HEK293 (cell line): Measurements from ENCODE around the gene TTLL9.
A peak's percentile ranks its signal among the peaks of the same experiment; 100 is the strongest.

Source experiments
- CTCF ChIA-PET: fragments of 350-600 bp; formaldehyde crosslinking; extraction: SDS; loops from one replicate; lab custom pipeline; 2021; ENCODE audit warnings: antibody characterized with exemption; lab: Yijun Ruan, JAX
- POLR2A ChIA-PET: fragments of 300-600 bp; formaldehyde crosslinking; extraction: SDS; loops from one replicate; lab custom pipeline; 2020; ENCODE audit warnings: antibody characterized with exemption, inconsistent platforms; lab: Yijun Ruan, JAX
- H3K27ac ChIP-seq: fragments of 200-500 bp; sonication (Bioruptor generic); 2 replicates; pipeline ENCODE4 v1.5.1; 2014; ENCODE audit warnings: low read depth, low read length, control low read depth, inconsistent platforms; ENCODE audit errors: extremely low read depth
- H3K36me3 ChIP-seq, 2 experiments: fragments of 200-500 bp in 1 of 2; sonication (Bioruptor generic) in 1 of 2; 1 replicate in 1 of 2; 2 replicates in 1 of 2; pipeline ENCODE4 v1.5.1; 2014 to 2017; ENCODE audit warnings: inconsistent platforms in 2 of 2, low read length in 2 of 2; ENCODE audit not compliant: control insufficient read depth in 2 of 2, insufficient read depth in 1 of 2
- H3K4me1 ChIP-seq: fragments of 200-500 bp; sonication (Bioruptor generic); 2 replicates; pipeline ENCODE4 v1.5.1; 2014; ENCODE audit warnings: mild to moderate bottlenecking, low read length, inconsistent platforms; ENCODE audit not compliant: control insufficient read depth, insufficient read depth
- H3K4me3 ChIP-seq: 2 replicates; pipeline ENCODE4 v1.5.1; 2011; ENCODE audit warnings: low read depth, mild to moderate bottlenecking, control low read depth, low read length, moderate library complexity
- H3K9me3 ChIP-seq: fragments of 200-500 bp; sonication (Bioruptor generic); 2 replicates; pipeline ENCODE4 v1.5.1; 2014; ENCODE audit warnings: low read depth, low read length, inconsistent platforms; ENCODE audit not compliant: control insufficient read depth, insufficient read depth
- FEZF1 ChIP-seq: fragments of 450-650 bp; formaldehyde crosslinking; IDR thresholded peaks from 2 replicates; pipeline ENCODE4 v1.5.1; 2016; ENCODE audit warnings: missing biosample characterization, missing genetic modification characterization
- GLIS2 ChIP-seq: fragments of 450-650 bp; formaldehyde crosslinking; IDR thresholded peaks from 2 replicates; pipeline ENCODE4 v1.5.1; 2016; ENCODE audit warnings: missing biosample characterization, missing genetic modification characterization
- KLF10 ChIP-seq: fragments of 450-650 bp; IDR thresholded peaks from 2 replicates; pipeline ENCODE4 v1.5.1; 2018; ENCODE audit warnings: missing biosample characterization, mild to moderate bottlenecking, missing genetic modification characterization
- KLF16 ChIP-seq: fragments of 450-650 bp; formaldehyde crosslinking; IDR thresholded peaks from 2 replicates; pipeline ENCODE4 v1.5.1; 2017; ENCODE audit warnings: missing biosample characterization, missing genetic modification characterization
- PRDM10 ChIP-seq: fragments of 450-650 bp; formaldehyde crosslinking; IDR thresholded peaks from 2 replicates; pipeline ENCODE4 v1.5.1; 2016; ENCODE audit warnings: missing biosample characterization, missing genetic modification characterization
- SALL2 ChIP-seq: fragments of 450-650 bp; formaldehyde crosslinking; IDR thresholded peaks from 2 replicates; pipeline ENCODE4 v1.5.0; 2017; ENCODE audit warnings: missing biosample characterization, mild to moderate bottlenecking, missing genetic modification characterization, borderline replicate concordance
- ZBTB21 ChIP-seq: fragments of 450-650 bp; formaldehyde crosslinking; IDR thresholded peaks from 2 replicates; pipeline ENCODE4 v1.5.1; 2017; ENCODE audit warnings: missing biosample characterization, missing genetic modification characterization
- ZBTB26 ChIP-seq: fragments of 450-650 bp; formaldehyde crosslinking; optimal IDR thresholded peaks from 2 replicates; pipeline ENCODE3; 2016; ENCODE audit warnings: missing biosample characterization, mild to moderate bottlenecking, missing genetic modification characterization
- ZBTB48 ChIP-seq: fragments of 450-650 bp; formaldehyde crosslinking; IDR thresholded peaks from 2 replicates; pipeline ENCODE4 v1.5.1; 2016; ENCODE audit warnings: missing biosample characterization, missing genetic modification characterization
- ZBTB49 ChIP-seq: fragments of 450-650 bp; formaldehyde crosslinking; IDR thresholded peaks from 2 replicates; pipeline ENCODE4 v1.5.1; 2016; ENCODE audit warnings: missing biosample characterization, missing genetic modification characterization, low read depth
- ZBTB8A ChIP-seq: fragments of 450-650 bp; formaldehyde crosslinking; IDR thresholded peaks from 2 replicates; pipeline ENCODE4 v1.5.1; 2016; ENCODE audit warnings: missing biosample characterization, missing genetic modification characterization
- ZNF146 ChIP-seq: fragments of 450-650 bp; formaldehyde crosslinking; IDR thresholded peaks from 2 replicates; pipeline ENCODE4 v1.5.1; 2016; ENCODE audit warnings: missing biosample characterization, missing genetic modification characterization
- ZNF155 ChIP-seq: fragments of 450-650 bp; formaldehyde crosslinking; IDR thresholded peaks from 2 replicates; pipeline ENCODE4 v1.5.1; 2016; ENCODE audit warnings: missing biosample characterization, missing genetic modification characterization
- ZNF157 ChIP-seq: fragments of 450-650 bp; formaldehyde crosslinking; IDR thresholded peaks from 2 replicates; pipeline ENCODE4 v1.5.1; 2016; ENCODE audit warnings: missing biosample characterization, missing genetic modification characterization
- ZNF18 ChIP-seq: fragments of 450-650 bp; formaldehyde crosslinking; IDR thresholded peaks from 2 replicates; pipeline ENCODE4 v1.5.1; 2016; ENCODE audit warnings: missing biosample characterization, missing genetic modification characterization
- ZNF239 ChIP-seq: fragments of 450-650 bp; formaldehyde crosslinking; IDR thresholded peaks from 2 replicates; pipeline ENCODE4 v1.5.1; 2016; ENCODE audit warnings: missing biosample characterization, missing genetic modification characterization
- ZNF24 ChIP-seq: fragments of 450-650 bp; formaldehyde crosslinking; IDR thresholded peaks from 2 replicates; pipeline ENCODE4 v1.5.1; 2016; ENCODE audit warnings: missing biosample characterization, missing genetic modification characterization
- ZNF350 ChIP-seq: fragments of 450-650 bp; formaldehyde crosslinking; IDR thresholded peaks from 2 replicates; pipeline ENCODE4 v1.5.0; 2017; ENCODE audit warnings: missing biosample characterization, mild to moderate bottlenecking, missing genetic modification characterization
- ZNF366 ChIP-seq: fragments of 450-650 bp; formaldehyde crosslinking; conservative IDR thresholded peaks from 2 replicates; pipeline ENCODE4 v1.5.1; 2016; ENCODE audit warnings: missing biosample characterization, missing genetic modification characterization
- ZNF391 ChIP-seq: fragments of 450-650 bp; formaldehyde crosslinking; IDR thresholded peaks from 2 replicates; pipeline ENCODE4 v1.5.1; 2016; ENCODE audit warnings: low read depth, missing biosample characterization, missing genetic modification characterization, borderline replicate concordance
- ZNF404 ChIP-seq: fragments of 450-650 bp; formaldehyde crosslinking; IDR thresholded peaks from 2 replicates; pipeline ENCODE4 v1.5.1; 2017; ENCODE audit warnings: missing biosample characterization, missing genetic modification characterization
- ZNF416 ChIP-seq: fragments of 450-650 bp; formaldehyde crosslinking; IDR thresholded peaks from 2 replicates; pipeline ENCODE4 v1.5.1; 2016; ENCODE audit warnings: missing biosample characterization, missing genetic modification characterization
- ZNF423 ChIP-seq: fragments of 450-650 bp; formaldehyde crosslinking; IDR thresholded peaks from 2 replicates; pipeline ENCODE4 v1.5.1; 2016; ENCODE audit warnings: missing biosample characterization, missing genetic modification characterization
- ZNF433 ChIP-seq: fragments of 450-650 bp; formaldehyde crosslinking; IDR thresholded peaks from 2 replicates; pipeline ENCODE4 v1.5.1; 2016; ENCODE audit warnings: missing biosample characterization, missing genetic modification characterization, low read depth
- ZNF521 ChIP-seq: fragments of 450-650 bp; formaldehyde crosslinking; IDR thresholded peaks from 2 replicates; pipeline ENCODE4 v1.5.1; 2017; ENCODE audit warnings: missing biosample characterization, mild to moderate bottlenecking, missing genetic modification characterization
- ZNF529 ChIP-seq: fragments of 450-650 bp; formaldehyde crosslinking; IDR thresholded peaks from 2 replicates; pipeline ENCODE4 v1.5.1; 2017; ENCODE audit warnings: missing genetic modification characterization, missing biosample characterization; ENCODE audit not compliant: insufficient replicate concordance
- ZNF585B ChIP-seq: fragments of 450-650 bp; formaldehyde crosslinking; IDR thresholded peaks from 2 replicates; pipeline ENCODE4 v1.5.1; 2016; ENCODE audit warnings: missing biosample characterization, missing genetic modification characterization
- ZNF747 ChIP-seq: fragments of 450-650 bp; formaldehyde crosslinking; IDR thresholded peaks from 2 replicates; pipeline ENCODE4 v1.5.1; 2016; ENCODE audit warnings: missing biosample characterization, missing genetic modification characterization
- ZNF785 ChIP-seq: fragments of 450-650 bp; formaldehyde crosslinking; IDR thresholded peaks from 2 replicates; pipeline ENCODE4 v1.5.1; 2016; ENCODE audit warnings: missing biosample characterization, missing genetic modification characterization
- ZNF830 ChIP-seq: fragments of 450-650 bp; IDR thresholded peaks from 2 replicates; pipeline ENCODE4 v1.5.0; 2018; ENCODE audit warnings: missing biosample characterization, missing genetic modification characterization, low read depth, mild to moderate bottlenecking, moderate library complexity
- ZSCAN16 ChIP-seq: fragments of 450-650 bp; formaldehyde crosslinking; IDR thresholded peaks from 2 replicates; pipeline ENCODE4 v1.5.1; 2016; ENCODE audit warnings: missing biosample characterization, missing genetic modification characterization

TTLL9 gene

GRCh38 chr20:31968291-31969126 lies 98.1 kb downstream of the TTLL9 start:
- H3K4me3 ChIP-seq: peak overlapping the region; percentile 42
- TF ChIP-seq ZBTB49 (no peak), ZNF416 (tag by site-specific recombination) (no peak), ZNF521 (no peak), ZNF404 (tag by site-specific recombination) (no peak), KLF10 (tag by site-specific recombination) (peak; percentile 30; the same call in 1 of the 2 replicates), ZNF433 (tag by site-specific recombination) (no peak), ZNF529 (tag by site-specific recombination) (no peak), ZBTB8A (peak; percentile 88), ZNF785 (tag by site-specific recombination) (no peak), ZNF350 (tag by site-specific recombination) (no peak), ZNF830 (tag by site-specific recombination) (no peak), ZNF18 (no peak), ZNF366 (tag by site-specific recombination) (no peak), ZNF146 (tag by site-specific recombination) (no peak; the same call in 1 of the 2 replicates), FEZF1 (tag by site-specific recombination) (no peak), ZNF157 (tag by site-specific recombination) (no peak), ZSCAN16 (no peak), ZNF585B (no peak), ZNF155 (tag by site-specific recombination) (no peak), PRDM10 (tag by site-specific recombination) (no peak), ZNF423 (no peak), ZNF747 (tag by site-specific recombination) (no peak), GLIS2 (tag by site-specific recombination) (no peak), SALL2 (no peak), KLF16 (tag by site-specific recombination) (no peak), ZNF391 (tag by site-specific recombination) (peak; percentile 69; the same call in 1 of the 2 replicates), ZBTB48 (tag by site-specific recombination) (0 out of 2 replicates have a peak, but pooled peaks have one; percentile 29), ZNF24 (tag by site-specific recombination) (no peak), ZNF239 (no peak), ZBTB26 (peak; percentile 57), ZBTB21 (tag by site-specific recombination) (no peak)

More at GRCh38 chr20:31968291-31969126, 98.1 kb downstream of the TTLL9 start:
- H3K4me1 ChIP-seq: no peaks in the 10 kb centered on the region
- no peaks in the 10 kb centered on the region for H3K9me3 ChIP-seq
- POLR2A ChIA-PET: no interaction called here
- CTCF ChIA-PET: interaction anchor here (0.6 to 0.9 kb wide), 5 partner anchors 14 to 661 kb away, joined by 3 to 4 read pairs (median 3); partner anchors contain the start of gene PDRG1
- no peak overlapping the region for H3K27ac ChIP-seq
- H3K36me3 ChIP-seq: no peaks in the 10 kb centered on the region
